ENCODE results near the gene BLACAT1. TPM values are rescaled to one million over a fixed set of nuclear protein-coding genes. Genes with fewer than 3 reads are reported as not detected.
A peak's percentile ranks its signal among the peaks of the same experiment; 100 is the strongest.
"Not testable (repeated sequence)": the region's sequence is repeated elsewhere in the genome, so short reads cannot be mapped to it uniquely, and the experiment has no call there.

The BLACAT1 gene
- total RNA-seq, 1 donor from 2014 or later, result 0.07 TPM

GRCh38 chr1:205437570-205437969 lies 18.3 kb downstream of the BLACAT1 start:
- no peak overlapping the region for H3K4me3 Mint-ChIP-seq
- ChIA-PET POLR2A (no interaction called here), CTCF (no interaction called here)
- no peak overlapping the region for H3K27ac Mint-ChIP-seq
- no peak for ATAC-seq (ENCODE audit: low read depth)
- intact Hi-C loops (cut with micrococcal nuclease), result no loop called here
- TF ChIP-seq, protein P1, sequence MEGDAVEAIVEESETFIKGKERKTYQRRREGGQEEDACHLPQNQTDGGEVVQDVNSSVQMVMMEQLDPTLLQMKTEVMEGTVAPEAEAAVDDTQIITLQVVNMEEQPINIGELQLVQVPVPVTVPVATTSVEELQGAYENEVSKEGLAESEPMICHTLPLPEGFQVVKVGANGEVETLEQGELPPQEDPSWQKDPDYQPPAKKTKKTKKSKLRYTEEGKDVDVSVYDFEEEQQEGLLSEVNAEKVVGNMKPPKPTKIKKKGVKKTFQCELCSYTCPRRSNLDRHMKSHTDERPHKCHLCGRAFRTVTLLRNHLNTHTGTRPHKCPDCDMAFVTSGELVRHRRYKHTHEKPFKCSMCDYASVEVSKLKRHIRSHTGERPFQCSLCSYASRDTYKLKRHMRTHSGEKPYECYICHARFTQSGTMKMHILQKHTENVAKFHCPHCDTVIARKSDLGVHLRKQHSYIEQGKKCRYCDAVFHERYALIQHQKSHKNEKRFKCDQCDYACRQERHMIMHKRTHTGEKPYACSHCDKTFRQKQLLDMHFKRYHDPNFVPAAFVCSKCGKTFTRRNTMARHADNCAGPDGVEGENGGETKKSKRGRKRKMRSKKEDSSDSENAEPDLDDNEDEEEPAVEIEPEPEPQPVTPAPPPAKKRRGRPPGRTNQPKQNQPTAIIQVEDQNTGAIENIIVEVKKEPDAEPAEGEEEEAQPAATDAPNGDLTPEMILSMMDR (IDR thresholded peaks at IDR 0.05), result no peak
- no peak for DNase-seq
- H3K27me3 Mint-ChIP-seq, result no peaks in the 10 kb centered on the region
- H3K9me3 Mint-ChIP-seq, result no peaks in the 10 kb centered on the region
- H3K4me1 Mint-ChIP-seq, result peaks cover 64% of the 10 kb centered on the region
- H3K36me3 Mint-ChIP-seq (ENCODE audit: low read depth), result no peaks in the 10 kb centered on the region

GRCh38 chr1:205436776-205437410 lies 19.0 kb downstream of the BLACAT1 start:
- DNase-seq, result no peak
- Mint-ChIP-seq H3K4me1 (peaks cover 62% of the 10 kb centered on the region), H3K9me3 (no peaks in the 10 kb centered on the region), H3K27ac (no peak overlapping the region), H3K4me3 (no peak overlapping the region), H3K36me3 (ENCODE audit: low read depth) (no peaks in the 10 kb centered on the region), H3K27me3 (no peaks in the 10 kb centered on the region)
- intact Hi-C loops (cut with micrococcal nuclease), result no loop called here
- TF ChIP-seq, protein P1 (IDR thresholded peaks at IDR 0.05), result no peak
- no peak for ATAC-seq (ENCODE audit: low read depth)
- POLR2A ChIA-PET, result no interaction called here
- CTCF ChIA-PET, result no interaction called here

DNA sequence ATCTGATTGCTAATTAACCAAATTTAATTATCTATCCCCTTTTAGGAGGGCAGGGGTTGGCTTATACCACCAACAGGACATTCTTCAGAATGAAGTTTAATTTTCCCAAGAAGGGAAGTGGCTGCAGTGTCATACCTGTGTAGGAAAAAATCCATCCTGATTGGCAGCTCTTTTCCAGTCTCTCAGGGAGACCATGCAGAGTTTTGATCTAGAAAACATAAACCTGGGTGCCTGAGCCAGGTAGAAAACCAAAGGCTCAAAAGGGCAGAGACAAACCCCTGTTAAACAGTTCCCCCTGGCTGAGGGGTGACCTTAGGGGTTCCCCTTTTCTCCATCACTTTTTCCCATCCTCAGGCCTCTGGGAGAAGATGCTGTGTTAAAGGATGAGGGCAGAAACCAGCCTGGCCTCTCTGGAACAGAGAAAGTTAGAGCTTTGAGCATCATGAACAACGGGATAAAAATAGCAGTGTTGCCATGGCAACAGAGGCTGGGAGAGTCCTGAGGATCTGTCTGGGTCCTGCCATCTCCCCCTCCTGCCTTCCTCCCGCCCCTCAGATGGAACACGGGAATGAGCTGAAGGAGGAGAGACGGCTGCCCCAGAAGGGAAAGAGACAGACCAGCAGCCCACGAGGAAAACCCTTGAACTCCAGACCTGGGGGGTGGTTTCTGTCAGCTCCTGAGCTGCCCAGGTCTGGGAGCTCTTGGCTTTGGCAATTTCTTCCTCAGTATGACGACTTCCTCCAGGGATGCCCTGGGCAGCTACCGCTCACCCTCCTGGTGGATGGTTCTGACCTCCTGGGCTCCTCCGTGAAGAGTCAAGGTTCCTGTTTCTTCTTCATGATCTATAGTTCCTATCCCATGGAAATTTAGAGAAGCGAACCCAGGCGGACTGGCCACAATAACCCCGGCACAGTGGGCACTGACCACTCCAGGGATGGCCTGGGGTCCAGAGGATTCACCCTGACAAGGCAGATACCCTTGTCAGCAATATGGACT lies 20.0 kb downstream of the BLACAT1 start:
- no peak overlapping the region for H3K27ac Mint-ChIP-seq
- CTCF ChIA-PET, result interaction anchor here (1.4 kb wide), 1 partner anchor 50 kb away, joined by 3 read pairs; no protein-coding TSS in a partner anchor

GRCh38 chr1:205434738-205435137 lies 21.1 kb downstream of the BLACAT1 start:
- Mint-ChIP-seq H3K27me3 (no peaks in the 10 kb centered on the region), H3K9me3 (no peaks in the 10 kb centered on the region), H3K4me1 (peaks cover 60% of the 10 kb centered on the region), H3K27ac (no peak overlapping the region), H3K36me3 (ENCODE audit: low read depth) (no peaks in the 10 kb centered on the region), H3K4me3 (no peak overlapping the region)
- intact Hi-C loops (cut with micrococcal nuclease), result loop anchor here (5.0 kb wide), 1 partner anchor 82 kb away; no protein-coding TSS in a partner anchor
- POLR2A ChIA-PET, result no interaction called here
- DNase-seq (no peak), ATAC-seq (ENCODE audit: low read depth) (no peak)
- CTCF ChIA-PET, result interaction anchor here (1.4 kb wide), 1 partner anchor 51 kb away, joined by 3 read pairs; no protein-coding TSS in a partner anchor
- TF ChIP-seq, protein P1 (IDR thresholded peaks at IDR 0.05), result no peak

More for the DNA sequence above, 20.0 kb downstream of the BLACAT1 start:
- DNase-seq (no peak), ATAC-seq (ENCODE audit: low read depth) (peak; percentile 12)
- intact Hi-C loops (cut with micrococcal nuclease), result no loop called here
- Mint-ChIP-seq H3K4me1 (peaks cover 60% of the 10 kb centered on the region), H3K36me3 (ENCODE audit: low read depth) (no peaks in the 10 kb centered on the region), H3K9me3 (no peaks in the 10 kb centered on the region), H3K4me3 (no peak overlapping the region), H3K27me3 (no peaks in the 10 kb centered on the region)
- POLR2A ChIA-PET, result no interaction called here
- TF ChIP-seq, protein P1 (IDR thresholded peaks at IDR 0.05), result no peak

DNA sequence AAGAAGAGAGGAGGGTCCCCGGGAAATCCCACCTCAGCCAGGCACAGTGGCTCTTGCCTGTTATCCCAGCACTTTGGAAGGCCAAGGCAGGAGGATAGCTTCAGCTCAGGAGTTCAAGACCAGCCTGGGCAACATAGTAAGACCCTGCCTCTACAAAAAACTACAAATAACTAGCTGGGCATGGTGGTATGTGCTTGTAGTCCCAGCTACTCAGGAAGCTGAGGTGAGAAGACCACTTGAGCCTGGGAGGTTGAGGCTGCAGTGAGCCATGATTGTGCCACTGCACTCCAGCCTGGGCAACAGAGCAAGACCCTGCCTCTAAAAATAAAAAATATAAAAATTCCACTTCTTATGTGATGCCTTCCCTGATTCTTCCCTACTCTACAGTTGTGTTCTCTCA lies 23.2 kb downstream of the BLACAT1 start:
- intact Hi-C loops (cut with micrococcal nuclease), result loop anchor here (5.0 kb wide), 1 partner anchor 80 kb away; no protein-coding TSS in a partner anchor
- H3K27me3 Mint-ChIP-seq; H3K9me3 Mint-ChIP-seq; POLR2A ChIA-PET; H3K36me3 Mint-ChIP-seq (ENCODE audit: low read depth); ATAC-seq (ENCODE audit: low read depth); H3K4me3 Mint-ChIP-seq; DNase-seq; H3K27ac Mint-ChIP-seq: not testable (repeated sequence)
- peaks cover 54% of the 10 kb centered on the region for H3K4me1 Mint-ChIP-seq
- CTCF ChIA-PET, result interaction anchor here (1.4 kb wide), 1 partner anchor 11 kb away, joined by 3 read pairs; the partner anchor contains the start of gene LEMD1

Measured in activated B cell treated with CpG ODN at 0.5 μM for 24 hours (primary cell).